GM23338 (cell line): ENCODE results near the gene ACOXL. TPM values are rescaled to one million over a fixed set of nuclear protein-coding genes. Genes with fewer than 3 reads are reported as not detected.

Experiments used
- ATAC-seq: fragments of 200-7000 bp; cut with Tn5 transposase; 3 replicates; pipeline ENCODE4 v1.9.1; 2020
- DNase-seq: peaks from one replicate; pipeline ENCODE4 v3.0.0-alpha.2; 2015; ENCODE audit warnings: low spot score
- H2AFZ ChIP-seq: fragments of 200-600 bp; sonication (generic); 2 replicates; pipeline ENCODE4 v1.8.0; 2016; ENCODE audit warnings: antibody characterized with exemption, mild to moderate bottlenecking, moderate library complexity
- H3F3A ChIP-seq: fragments of 200-600 bp; sonication (generic); replicated peaks from 2 replicates; pipeline ENCODE4 v1.8.0; 2017; ENCODE audit warnings: antibody characterized with exemption, mixed run types, low read depth
- H3K27ac ChIP-seq: fragments of 200-600 bp; sonication (generic); 2 replicates; pipeline ENCODE4 v1.6.1; 2016; ENCODE audit warnings: low read depth
- H3K27me3 ChIP-seq: fragments of 200-600 bp; sonication (generic); 2 replicates; pipeline ENCODE4 v1.8.0; 2016; ENCODE audit warnings: mild to moderate bottlenecking, mixed run types, moderate library complexity; ENCODE audit not compliant: insufficient read depth
- H3K36me3 ChIP-seq: fragments of 200-600 bp; sonication (generic); 2 replicates; pipeline ENCODE4 v1.8.0; 2016; ENCODE audit warnings: mild to moderate bottlenecking; ENCODE audit not compliant: insufficient read depth
- H3K4me1 ChIP-seq: fragments of 200-600 bp; sonication (generic); 2 replicates; pipeline ENCODE4 v1.8.0; 2016; ENCODE audit warnings: mild to moderate bottlenecking, moderate library complexity; ENCODE audit not compliant: insufficient read depth
- H3K4me2 ChIP-seq: fragments of 200-600 bp; sonication (generic); 2 replicates; pipeline ENCODE4 v1.7.1; 2017; ENCODE audit warnings: mixed run types
- H3K4me3 ChIP-seq: fragments of 200-600 bp; sonication (generic); 2 replicates; pipeline ENCODE4 v1.6.1; 2016; ENCODE audit warnings: mixed run types
- H3K79me2 ChIP-seq: fragments of 200-600 bp; sonication (generic); replicated peaks from 2 replicates; pipeline ENCODE4 v1.8.0; 2017; ENCODE audit warnings: mild to moderate bottlenecking; ENCODE audit not compliant: insufficient read depth
- H3K9me2 ChIP-seq: fragments of 200-600 bp; sonication (generic); 2 replicates; pipeline ENCODE4 v1.8.0; 2017; ENCODE audit not compliant: insufficient read depth
- H4K20me1 ChIP-seq: fragments of 200-600 bp; sonication (generic); replicated peaks from 2 replicates; pipeline ENCODE4 v1.8.0; 2017; ENCODE audit warnings: mild to moderate bottlenecking; ENCODE audit not compliant: insufficient read depth
- H3K27ac Mint-ChIP-seq: 2 replicates; pipeline ENCODE4 v1.8.0; 2020; ENCODE audit warnings: inconsistent platforms, mild to moderate bottlenecking, moderate library complexity, mixed read lengths
- H3K27me3 Mint-ChIP-seq: 3 replicates; pipeline ENCODE4 v1.8.0; 2022; ENCODE audit warnings: low read depth, mild to moderate bottlenecking, moderate library complexity, mixed read lengths, inconsistent platforms; ENCODE audit not compliant: insufficient read depth, poor library complexity
- H3K36me3 Mint-ChIP-seq: 3 replicates; pipeline ENCODE4 v1.8.0; 2021; ENCODE audit warnings: low read depth, mild to moderate bottlenecking, inconsistent platforms, moderate library complexity, mixed read lengths
- H3K4me1 Mint-ChIP-seq: 3 replicates; pipeline ENCODE4 v1.8.0; 2020; ENCODE audit warnings: mild to moderate bottlenecking, inconsistent platforms, mixed read lengths
- H3K4me3 Mint-ChIP-seq: 3 replicates; pipeline ENCODE4 v1.8.0; 2021; ENCODE audit warnings: moderate library complexity, mild to moderate bottlenecking, inconsistent platforms, mixed read lengths
- H3K9me3 Mint-ChIP-seq: 3 replicates; pipeline ENCODE4 v1.8.0; 2020; ENCODE audit warnings: moderate library complexity, mild to moderate bottlenecking, inconsistent platforms, mixed read lengths
- EZH2phosphoT487 ChIP-seq: fragments of 200-600 bp; sonication (generic); IDR thresholded peaks from one replicate; pipeline ENCODE4 v1.8.1; 2018; ENCODE audit warnings: antibody characterized with exemption; ENCODE audit not compliant: unreplicated experiment
- POLR2AphosphoS5 ChIP-seq: IDR thresholded peaks from 2 replicates; pipeline ENCODE4 v1.6.1; 2016; ENCODE audit warnings: antibody characterized with exemption, low read depth
- REST ChIP-seq: IDR thresholded peaks from one replicate; pipeline ENCODE4 v1.6.1; 2018; ENCODE audit warnings: antibody characterized with exemption; ENCODE audit not compliant: unreplicated experiment
- STAT1 ChIP-seq: IDR thresholded peaks from one replicate; pipeline ENCODE4 v1.6.1; 2016; ENCODE audit warnings: antibody characterized with exemption; ENCODE audit not compliant: unreplicated experiment
- ZNF114 ChIP-seq: fragments of 250-450 bp; sonication (Bioruptor Pico); IDR thresholded peaks from 2 replicates; pipeline ENCODE4 v1.5.0; 2020; ENCODE audit warnings: mild to moderate bottlenecking, moderate library complexity
- ZNF331 ChIP-seq: fragments of 250-450 bp; sonication (Bioruptor Pico); IDR thresholded peaks from 2 replicates; pipeline ENCODE4 v1.5.0; 2020; ENCODE audit warnings: low read depth, mild to moderate bottlenecking, moderate library complexity
- polyA plus RNA-seq: library from polyadenylated mRNA; unstranded; fragments of >200 nt; fragmentation: Nextera tagmentation; extraction: Ambion mirVana; gene quantifications from 2 replicates; pipeline ENCODE4 v1.2.1, GENCODE V29; 2016
- total RNA-seq: library from RNA; depleted of rRNA; stranded (reverse); fragments of >200 nt; shearing (Covaris generic); gene quantifications from 2 replicates; pipeline ENCODE4 v1.2.3, GENCODE V29; 2014
- TF ChIP-seq, protein P1 (sequence below): fragments of 250-450 bp; sonication (Bioruptor Pico); IDR thresholded peaks from 2 replicates; pipeline ENCODE4 v1.5.0; 2020; ENCODE audit warnings: mild to moderate bottlenecking, moderate library complexity
- TF ChIP-seq, protein P2 (sequence below): IDR thresholded peaks from 2 replicates; pipeline ENCODE4 v1.6.1; 2016; ENCODE audit warnings: antibody characterized with exemption

The ACOXL gene
- total and polyA plus RNA-seq, 2 experiments from 2014 or later: 9.0 to 14.7 TPM

DNA sequence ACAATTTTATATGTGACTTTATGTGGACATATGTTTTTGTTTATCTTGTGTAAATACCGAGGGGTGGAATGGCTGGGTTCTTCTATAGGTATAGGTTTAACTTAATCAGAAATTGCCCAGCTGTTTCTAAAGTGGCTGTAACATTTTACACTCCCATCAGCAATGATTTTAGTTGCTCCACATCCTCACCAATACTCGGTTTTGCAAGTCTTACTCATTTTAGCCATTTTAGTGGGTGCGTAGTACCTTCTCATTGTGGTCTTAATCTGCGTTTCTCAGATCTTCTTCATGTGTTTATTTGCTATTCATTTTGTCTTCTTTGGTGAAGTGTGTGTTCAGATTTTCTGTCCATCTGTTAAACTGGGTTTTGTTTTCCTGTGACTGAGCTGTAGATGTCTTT is 292.9 kb downstream of the ACOXL start:
- H3K4me3 ChIP-seq: no peak overlapping the region
- TF ChIP-seq STAT1 (no peak), ZNF331 (CRISPR knock-in tag) (no peak), REST (no peak), POLR2AphosphoS5 (no peak), ZNF114 (no peak), EZH2phosphoT487 (no peak)
- TF ChIP-seq, protein P1, sequence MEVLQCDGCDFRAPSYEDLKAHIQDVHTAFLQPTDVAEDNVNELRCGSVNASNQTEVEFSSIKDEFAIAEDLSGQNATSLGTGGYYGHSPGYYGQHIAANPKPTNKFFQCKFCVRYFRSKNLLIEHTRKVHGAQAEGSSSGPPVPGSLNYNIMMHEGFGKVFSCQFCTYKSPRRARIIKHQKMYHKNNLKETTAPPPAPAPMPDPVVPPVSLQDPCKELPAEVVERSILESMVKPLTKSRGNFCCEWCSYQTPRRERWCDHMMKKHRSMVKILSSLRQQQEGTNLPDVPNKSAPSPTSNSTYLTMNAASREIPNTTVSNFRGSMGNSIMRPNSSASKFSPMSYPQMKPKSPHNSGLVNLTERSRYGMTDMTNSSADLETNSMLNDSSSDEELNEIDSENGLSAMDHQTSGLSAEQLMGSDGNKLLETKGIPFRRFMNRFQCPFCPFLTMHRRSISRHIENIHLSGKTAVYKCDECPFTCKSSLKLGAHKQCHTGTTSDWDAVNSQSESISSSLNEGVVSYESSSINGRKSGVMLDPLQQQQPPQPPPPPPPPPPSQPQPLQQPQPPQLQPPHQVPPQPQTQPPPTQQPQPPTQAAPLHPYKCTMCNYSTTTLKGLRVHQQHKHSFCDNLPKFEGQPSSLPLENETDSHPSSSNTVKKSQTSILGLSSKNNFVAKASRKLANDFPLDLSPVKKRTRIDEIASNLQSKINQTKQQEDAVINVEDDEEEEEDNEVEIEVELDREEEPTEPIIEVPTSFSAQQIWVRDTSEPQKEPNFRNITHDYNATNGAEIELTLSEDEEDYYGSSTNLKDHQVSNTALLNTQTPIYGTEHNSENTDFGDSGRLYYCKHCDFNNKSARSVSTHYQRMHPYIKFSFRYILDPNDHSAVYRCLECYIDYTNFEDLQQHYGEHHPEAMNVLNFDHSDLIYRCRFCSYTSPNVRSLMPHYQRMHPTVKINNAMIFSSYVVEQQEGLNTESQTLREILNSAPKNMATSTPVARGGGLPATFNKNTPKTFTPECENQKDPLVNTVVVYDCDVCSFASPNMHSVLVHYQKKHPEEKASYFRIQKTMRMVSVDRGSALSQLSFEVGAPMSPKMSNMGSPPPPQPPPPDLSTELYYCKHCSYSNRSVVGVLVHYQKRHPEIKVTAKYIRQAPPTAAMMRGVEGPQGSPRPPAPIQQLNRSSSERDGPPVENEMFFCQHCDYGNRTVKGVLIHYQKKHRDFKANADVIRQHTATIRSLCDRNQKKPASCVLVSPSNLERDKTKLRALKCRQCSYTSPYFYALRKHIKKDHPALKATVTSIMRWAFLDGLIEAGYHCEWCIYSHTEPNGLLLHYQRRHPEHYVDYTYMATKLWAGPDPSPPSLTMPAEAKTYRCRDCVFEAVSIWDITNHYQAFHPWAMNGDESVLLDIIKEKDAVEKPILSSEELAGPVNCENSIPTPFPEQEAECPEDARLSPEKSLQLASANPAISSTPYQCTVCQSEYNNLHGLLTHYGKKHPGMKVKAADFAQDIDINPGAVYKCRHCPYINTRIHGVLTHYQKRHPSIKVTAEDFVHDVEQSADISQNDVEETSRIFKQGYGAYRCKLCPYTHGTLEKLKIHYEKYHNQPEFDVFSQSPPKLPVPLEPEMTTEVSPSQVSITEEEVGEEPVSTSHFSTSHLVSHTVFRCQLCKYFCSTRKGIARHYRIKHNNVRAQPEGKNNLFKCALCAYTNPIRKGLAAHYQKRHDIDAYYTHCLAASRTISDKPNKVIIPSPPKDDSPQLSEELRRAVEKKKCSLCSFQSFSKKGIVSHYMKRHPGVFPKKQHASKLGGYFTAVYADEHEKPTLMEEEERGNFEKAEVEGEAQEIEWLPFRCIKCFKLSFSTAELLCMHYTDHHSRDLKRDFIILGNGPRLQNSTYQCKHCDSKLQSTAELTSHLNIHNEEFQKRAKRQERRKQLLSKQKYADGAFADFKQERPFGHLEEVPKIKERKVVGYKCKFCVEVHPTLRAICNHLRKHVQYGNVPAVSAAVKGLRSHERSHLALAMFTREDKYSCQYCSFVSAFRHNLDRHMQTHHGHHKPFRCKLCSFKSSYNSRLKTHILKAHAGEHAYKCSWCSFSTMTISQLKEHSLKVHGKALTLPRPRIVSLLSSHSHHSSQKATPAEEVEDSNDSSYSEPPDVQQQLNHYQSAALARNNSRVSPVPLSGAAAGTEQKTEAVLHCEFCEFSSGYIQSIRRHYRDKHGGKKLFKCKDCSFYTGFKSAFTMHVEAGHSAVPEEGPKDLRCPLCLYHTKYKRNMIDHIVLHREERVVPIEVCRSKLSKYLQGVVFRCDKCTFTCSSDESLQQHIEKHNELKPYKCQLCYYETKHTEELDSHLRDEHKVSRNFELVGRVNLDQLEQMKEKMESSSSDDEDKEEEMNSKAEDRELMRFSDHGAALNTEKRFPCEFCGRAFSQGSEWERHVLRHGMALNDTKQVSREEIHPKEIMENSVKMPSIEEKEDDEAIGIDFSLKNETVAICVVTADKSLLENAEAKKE (CRISPR knock-in tag): no peak
- TF ChIP-seq, protein P2, sequence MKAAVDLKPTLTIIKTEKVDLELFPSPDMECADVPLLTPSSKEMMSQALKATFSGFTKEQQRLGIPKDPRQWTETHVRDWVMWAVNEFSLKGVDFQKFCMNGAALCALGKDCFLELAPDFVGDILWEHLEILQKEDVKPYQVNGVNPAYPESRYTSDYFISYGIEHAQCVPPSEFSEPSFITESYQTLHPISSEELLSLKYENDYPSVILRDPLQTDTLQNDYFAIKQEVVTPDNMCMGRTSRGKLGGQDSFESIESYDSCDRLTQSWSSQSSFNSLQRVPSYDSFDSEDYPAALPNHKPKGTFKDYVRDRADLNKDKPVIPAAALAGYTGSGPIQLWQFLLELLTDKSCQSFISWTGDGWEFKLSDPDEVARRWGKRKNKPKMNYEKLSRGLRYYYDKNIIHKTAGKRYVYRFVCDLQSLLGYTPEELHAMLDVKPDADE: no peak
- H3K4me1 ChIP-seq: peaks cover 14% of the 10 kb centered on the region
- no peaks in the 10 kb centered on the region for H3K9me2 ChIP-seq
- H3K79me2 ChIP-seq: no peaks in the 10 kb centered on the region
- H3K4me1 Mint-ChIP-seq: peaks cover 16% of the 10 kb centered on the region
- H3K4me3 Mint-ChIP-seq: no peak overlapping the region
- H3K27me3 Mint-ChIP-seq: peaks cover 6% of the 10 kb centered on the region
- H3K27me3 ChIP-seq: no peaks in the 10 kb centered on the region
- no peaks in the 10 kb centered on the region for H3K36me3 ChIP-seq
- ATAC-seq (no peak), DNase-seq (no peak)
- peaks cover 5% of the 10 kb centered on the region; the same call in 1 of the 3 replicates for H3K9me3 Mint-ChIP-seq
- no peak overlapping the region for H3K27ac Mint-ChIP-seq
- no peak overlapping the region for H2AFZ ChIP-seq
- H3K27ac ChIP-seq: no peak overlapping the region
- H4K20me1 ChIP-seq: no peaks in the 10 kb centered on the region
- no peak overlapping the region for H3K4me2 ChIP-seq
- H3F3A ChIP-seq: no peaks in the 10 kb centered on the region
- H3K36me3 Mint-ChIP-seq: peaks cover 6% of the 10 kb centered on the region; the same call in 2 of the 3 replicates
